Ureter (tissue), 1 donor: ENCODE results near the gene RIMBP2. TPM values are rescaled to one million over a fixed set of nuclear protein-coding genes. Genes with fewer than 3 reads are reported as not detected.

Source experiments
- DNase-seq: peaks from one replicate; pipeline ENCODE4 v3.0.0-alpha.2; 2020; ENCODE audit warnings: low spot score
- total RNA-seq: library from RNA; stranded (reverse); gene quantifications from one replicate; pipeline ENCODE4 v1.2.4, GENCODE V29; 2023
- donor health status: DM: yes; HTN: yes; CAD: no.

The RIMBP2 gene
- total RNA-seq, 1 donor from 2014 or later: 0.57 TPM

GRCh38 chr12:130633771-130634170 lies 82.3 kb downstream of the RIMBP2 start:
- DNase-seq: peak; percentile 58

- DNase-seq: no peak
Measured at GRCh38 chr12:130632642-130633041, 83.5 kb downstream of the RIMBP2 start.

DNA sequence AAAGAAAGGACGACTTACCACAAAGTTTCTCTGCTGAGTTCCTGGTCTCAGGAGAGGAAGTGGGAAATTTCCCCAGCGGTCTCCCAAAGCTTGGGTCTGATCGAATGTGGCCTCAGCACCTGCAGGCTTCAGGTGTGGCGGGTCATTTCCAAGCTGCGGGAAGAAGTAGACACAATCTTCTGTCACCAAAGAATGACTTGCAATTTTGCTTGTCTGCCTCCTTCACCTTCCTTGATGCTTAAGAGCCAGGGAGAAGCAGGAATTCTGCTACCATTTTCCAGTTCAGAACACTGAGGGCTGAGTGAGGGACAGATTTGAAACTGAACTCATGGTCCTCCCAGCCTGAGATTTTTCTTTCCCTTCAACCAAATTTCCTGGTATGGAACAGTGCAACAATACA lies 87.8 kb downstream of the RIMBP2 start:
- DNase-seq: no peak

DNA sequence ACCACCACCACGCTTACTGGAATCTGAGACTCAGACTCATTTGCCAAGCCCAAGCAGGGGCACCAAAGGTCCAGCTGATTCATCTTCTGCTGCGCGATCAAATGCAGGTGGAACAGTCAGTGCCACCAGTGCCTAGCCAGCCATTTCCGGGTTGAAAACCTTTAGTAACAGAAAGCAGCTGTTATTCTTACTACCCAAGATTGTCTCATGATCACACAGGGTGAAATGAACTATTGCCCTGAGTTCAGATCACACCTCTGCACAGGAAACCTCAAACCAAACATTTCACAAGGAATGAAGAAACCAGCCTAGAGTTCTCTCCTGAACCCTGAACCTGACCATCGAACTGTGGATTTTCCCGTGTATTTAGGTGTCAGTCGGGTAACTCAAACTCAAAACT lies 88.9 kb downstream of the RIMBP2 start:
- no peak for DNase-seq

DNA sequence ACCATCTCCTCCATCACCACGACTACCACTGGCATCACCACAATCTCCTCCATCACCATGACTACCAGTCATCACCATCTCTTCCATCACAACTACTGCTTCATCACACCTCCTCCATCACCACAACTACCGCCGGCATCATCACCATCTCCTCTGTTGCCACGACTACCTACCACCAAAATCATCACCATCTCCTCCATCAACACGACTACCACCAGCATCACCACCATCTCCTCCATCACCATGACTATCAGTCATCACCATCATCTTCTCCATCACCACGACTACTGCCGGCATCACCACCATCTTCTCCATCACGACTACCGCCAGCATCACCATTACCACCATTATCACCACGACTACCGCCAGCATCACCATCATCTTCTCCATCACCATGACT lies 89.5 kb downstream of the RIMBP2 start:
- DNase-seq: no peak

DNA sequence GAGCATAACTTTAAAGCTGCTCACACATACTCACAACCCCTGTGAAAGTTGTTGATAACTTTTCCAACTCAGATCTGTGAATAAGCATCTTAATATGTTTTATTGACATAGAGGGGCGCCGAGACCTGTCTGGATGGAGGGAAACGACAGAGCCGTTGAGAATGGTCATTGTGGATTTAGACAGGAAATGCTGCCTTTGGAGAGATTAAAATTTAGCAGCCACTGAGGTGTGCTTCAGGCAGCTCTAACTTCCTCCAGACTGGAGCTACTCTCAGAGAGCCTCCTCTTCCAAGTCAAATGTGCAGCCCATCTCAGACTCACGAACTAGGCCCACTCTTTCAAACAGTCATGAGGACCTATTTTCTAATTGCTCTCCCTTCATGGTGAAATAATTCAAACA lies 90.9 kb downstream of the RIMBP2 start:
- no peak for DNase-seq

- no peak for DNase-seq
Measured at GRCh38 chr12:130622803-130623202, 93.3 kb downstream of the RIMBP2 start.

DNA sequence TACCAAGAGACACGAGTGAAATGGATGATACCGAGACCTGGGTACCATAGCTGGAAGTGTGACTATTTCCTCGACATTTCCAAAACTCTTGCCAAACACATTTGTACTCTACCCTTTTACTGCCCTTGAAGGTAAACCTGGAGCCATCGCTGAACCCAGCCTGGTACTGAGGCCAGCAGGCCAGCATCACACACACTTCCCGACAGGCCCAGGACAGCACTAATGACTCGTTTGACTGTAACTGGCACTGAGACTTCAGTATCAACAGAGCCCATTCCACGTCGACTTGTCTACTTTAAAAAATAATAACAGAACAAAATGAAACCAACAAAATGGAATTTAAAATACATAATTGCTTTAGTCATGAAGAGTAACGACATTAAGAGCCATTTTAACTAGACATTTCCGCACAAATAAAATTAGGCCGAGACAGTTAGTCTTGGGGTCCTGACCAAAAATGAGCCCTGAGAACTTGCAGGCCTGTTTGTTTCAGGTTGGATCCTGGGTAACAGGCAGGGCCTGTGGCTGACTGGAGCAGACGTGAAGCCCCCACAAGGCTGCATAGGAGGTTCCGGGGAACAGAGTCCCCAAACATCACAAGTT lies 94.3 kb downstream of the RIMBP2 start:
- no peak for DNase-seq

DNA sequence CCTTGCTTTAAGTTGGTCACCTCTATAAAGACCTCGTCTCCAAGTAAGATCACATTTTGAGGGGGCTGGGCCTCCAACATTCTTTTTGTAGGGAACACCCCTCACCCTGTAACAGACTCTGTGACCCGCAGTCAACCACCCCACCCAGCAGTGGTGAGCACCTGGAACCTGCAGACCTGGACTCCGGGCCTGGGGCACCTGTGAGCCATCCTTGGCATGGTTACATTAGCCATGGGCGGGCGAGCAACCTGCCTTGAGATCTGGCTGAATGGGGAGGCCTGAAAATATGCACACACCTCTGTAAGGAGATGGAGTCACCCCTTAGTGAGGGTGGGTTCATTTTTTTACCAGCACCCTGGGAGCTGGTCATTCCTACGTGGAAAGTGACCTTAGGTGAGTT lies 95.3 kb downstream of the RIMBP2 start:
- no peak for DNase-seq

DNA sequence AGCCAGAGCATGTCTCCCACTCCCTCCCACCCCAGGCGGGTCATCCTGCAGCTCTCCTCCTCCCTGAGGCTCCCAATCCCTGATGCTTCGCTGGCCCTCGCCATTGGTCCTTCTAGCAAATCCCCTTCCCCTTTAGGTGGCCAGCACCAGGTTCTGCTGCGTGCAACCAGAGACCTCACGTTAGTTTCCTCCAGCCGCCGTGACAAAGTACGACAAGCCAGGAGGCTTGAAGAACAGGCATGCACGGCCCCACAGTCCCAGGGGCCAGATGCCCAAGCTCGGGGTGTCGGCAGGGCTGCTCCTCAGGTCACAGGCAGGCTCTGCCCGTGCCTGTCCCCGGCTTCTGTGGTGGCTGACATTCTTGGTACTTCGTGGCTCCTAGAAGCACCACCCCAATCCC lies 95.8 kb downstream of the RIMBP2 start:
- no peak for DNase-seq

GRCh38 chr12:130619385-130620001 lies 96.6 kb downstream of the RIMBP2 start:
- DNase-seq: no peak

GRCh38 chr12:130617219-130617618 lies 98.9 kb downstream of the RIMBP2 start:
- no peak for DNase-seq

DNA sequence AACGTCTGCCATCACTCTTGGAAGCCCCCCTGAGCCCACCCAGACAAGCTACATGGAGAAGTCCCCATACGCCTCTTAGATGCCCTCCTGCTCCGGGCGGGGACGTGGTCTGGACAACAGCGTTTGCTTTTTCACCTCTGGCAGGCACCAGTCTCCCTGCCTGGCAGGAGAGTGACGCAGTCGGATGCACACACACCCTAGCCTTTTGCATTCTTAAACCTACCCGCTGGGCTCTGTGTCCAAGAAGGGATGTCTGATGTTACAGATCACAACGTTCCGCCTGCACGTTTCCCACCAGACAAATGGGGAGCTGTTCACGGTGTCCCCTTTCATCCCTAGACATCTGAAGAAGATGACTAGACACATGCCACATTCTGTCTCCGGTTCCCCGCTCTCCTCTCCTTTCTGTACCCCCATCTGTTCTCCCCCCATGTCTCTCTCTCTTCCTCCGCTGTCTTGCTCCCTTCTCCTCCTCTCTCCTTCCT lies 100.2 kb downstream of the RIMBP2 start:
- DNase-seq: no peak

GRCh38 chr12:130614530-130614905 lies 101.6 kb downstream of the RIMBP2 start:
- no peak for DNase-seq

DNA sequence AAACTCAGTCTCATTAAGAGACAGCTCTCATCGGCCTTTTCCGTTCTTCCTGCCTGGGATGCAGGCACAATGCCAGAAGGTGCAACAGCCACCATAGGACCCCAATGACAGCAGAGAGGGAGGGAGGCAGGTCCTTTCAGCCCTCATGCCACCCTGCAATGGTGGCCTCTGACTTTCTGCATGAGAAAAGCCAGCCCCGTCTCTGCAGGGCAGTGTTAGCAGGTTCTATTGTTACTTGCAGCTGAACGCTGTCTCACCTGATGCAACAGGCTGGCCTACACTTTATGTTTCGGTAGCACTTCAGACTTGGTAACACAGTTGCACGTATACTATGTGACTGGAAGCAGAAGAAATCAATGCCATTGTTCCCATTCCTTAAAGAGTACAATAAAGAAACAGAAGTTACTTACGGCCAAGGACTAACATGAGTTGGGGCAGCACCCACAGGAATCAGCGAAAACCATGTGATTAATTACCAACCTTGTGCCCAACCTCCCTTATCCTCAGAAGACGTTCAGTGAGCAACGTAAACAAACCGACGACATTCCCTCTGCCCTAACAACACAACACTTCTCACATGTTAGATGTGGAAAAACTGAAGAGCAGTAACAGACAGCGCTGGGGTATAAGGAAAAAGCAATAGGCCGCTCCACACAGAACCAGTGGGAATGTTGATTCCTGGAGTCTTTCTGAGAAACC lies 102.1 kb downstream of the RIMBP2 start:
- no peak for DNase-seq

GRCh38 chr12:130613131-130613530 lies 103.0 kb downstream of the RIMBP2 start:
- DNase-seq: no peak

- no peak for DNase-seq
Measured at GRCh38 chr12:130611026-130611905, 104.8 kb downstream of the RIMBP2 start.

GRCh38 chr12:130609966-130610365 lies 106.1 kb downstream of the RIMBP2 start:
- DNase-seq: no peak

DNA sequence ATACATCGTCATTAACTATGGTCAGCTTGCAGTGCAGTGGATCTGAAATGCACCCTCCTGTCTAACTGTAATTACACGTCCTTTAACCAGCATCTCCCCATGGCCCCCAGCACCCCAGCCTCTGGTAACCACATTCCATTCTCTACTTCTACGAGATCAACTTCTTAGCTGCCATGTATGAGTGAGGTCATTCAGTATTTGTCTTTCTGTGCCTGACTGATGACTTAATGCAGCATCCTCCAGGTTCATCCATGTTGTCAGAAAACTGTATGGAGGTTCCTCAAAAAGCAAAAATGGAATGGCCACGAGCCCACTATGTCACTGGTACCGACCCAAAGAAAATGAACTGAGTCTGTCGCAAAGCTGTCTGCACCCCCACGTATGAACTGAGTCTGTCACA lies 107.3 kb downstream of the RIMBP2 start:
- DNase-seq: no peak

- DNase-seq: no peak
Measured at GRCh38 chr12:130608132-130608531, 108.0 kb downstream of the RIMBP2 start.

- no peak for DNase-seq
Measured at GRCh38 chr12:130606231-130606630, 109.9 kb downstream of the RIMBP2 start.

DNA sequence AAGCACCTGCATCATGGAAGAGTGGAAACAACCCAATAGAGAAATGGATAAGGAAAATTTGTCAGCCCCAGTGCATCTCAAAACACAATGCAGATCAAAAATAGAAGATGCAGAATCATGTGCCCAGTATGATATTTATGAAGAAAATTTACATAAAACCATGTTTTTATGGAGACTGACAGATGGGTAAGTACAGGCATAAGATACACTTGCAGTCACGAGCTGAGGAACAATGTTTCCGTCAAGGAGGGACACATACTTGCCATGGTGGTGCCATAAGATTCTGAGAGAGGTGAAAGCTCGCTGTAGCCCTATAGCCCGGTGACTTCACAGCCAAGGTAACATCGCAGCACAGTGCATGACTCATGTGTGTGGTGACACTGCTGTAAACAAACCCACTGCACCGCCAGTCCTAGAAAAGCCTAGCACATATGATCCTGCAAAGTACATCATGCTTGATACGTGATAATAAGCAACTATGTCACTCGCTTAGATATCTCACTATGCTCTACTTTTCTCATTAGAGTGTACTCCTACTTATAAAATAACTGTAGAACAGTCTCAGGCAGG lies 112.6 kb downstream of the RIMBP2 start:
- no peak for DNase-seq
